ENCODE results near the gene MAFB.

MAFB gene

GRCh38 chr20:40711079-40711478 is 22.0 kb upstream of the MAFB start:
- no peaks in the 10 kb centered on the region for H3K27me3 ChIP-seq (ENCODE audit: low read length)
- no peaks in the 10 kb centered on the region for H3K9me2 ChIP-seq (replicated peaks; ENCODE audit: insufficient read depth, low read length)
- H3F3A ChIP-seq (ENCODE audit: insufficient read depth) = no peaks in the 10 kb centered on the region
- H3K4me2 ChIP-seq (ENCODE audit: low read depth, low read length, poor library complexity, severe bottlenecking) = no peak overlapping the region
- no peaks in the 10 kb centered on the region for H3K9me3 ChIP-seq (ENCODE audit: insufficient read depth, low read length)
- no peaks in the 10 kb centered on the region for H3K79me2 ChIP-seq (ENCODE audit: insufficient read depth, low read length)
- no peaks in the 10 kb centered on the region for H3K36me3 ChIP-seq (ENCODE audit: low read length)
- no peak overlapping the region for H3K4me3 ChIP-seq (ENCODE audit: insufficient read depth, low read length, poor library complexity, severe bottlenecking)
- no peaks in the 10 kb centered on the region for H4K20me1 ChIP-seq (ENCODE audit: low read depth, low read length)
- no peak for TF ChIP-seq EZH2phosphoT487 (conservative IDR thresholded peaks at IDR 0.05; ENCODE audit: low read length)
- TF ChIP-seq CTCF (IDR thresholded peaks at IDR 0.05; ENCODE audit: insufficient read depth, low read length, poor library complexity, severe bottlenecking) = no peak
- no peak overlapping the region for H3K9ac ChIP-seq (ENCODE audit: low read length)
- H2AFZ ChIP-seq (ENCODE audit: low read depth, low read length, severe bottlenecking) = no peak overlapping the region
- no peak overlapping the region for H3K27ac ChIP-seq (ENCODE audit: low read depth, low read length)

GRCh38 chr20:40710603-40711002 is 21.6 kb upstream of the MAFB start:
- H3K4me3 ChIP-seq (ENCODE audit: insufficient read depth, low read length, poor library complexity, severe bottlenecking) = no peak overlapping the region
- H3K9ac ChIP-seq (ENCODE audit: low read length) = no peak overlapping the region
- no peaks in the 10 kb centered on the region for H3K9me3 ChIP-seq (ENCODE audit: insufficient read depth, low read length)
- H3F3A ChIP-seq (ENCODE audit: insufficient read depth) = no peaks in the 10 kb centered on the region
- no peaks in the 10 kb centered on the region for H3K36me3 ChIP-seq (ENCODE audit: low read length)
- H3K27me3 ChIP-seq (ENCODE audit: low read length) = no peaks in the 10 kb centered on the region
- no peaks in the 10 kb centered on the region for H4K20me1 ChIP-seq (ENCODE audit: low read depth, low read length)
- no peaks in the 10 kb centered on the region for H3K79me2 ChIP-seq (ENCODE audit: insufficient read depth, low read length)
- H3K27ac ChIP-seq (ENCODE audit: low read depth, low read length) = no peak overlapping the region
- H3K4me2 ChIP-seq (ENCODE audit: low read depth, low read length, poor library complexity, severe bottlenecking) = no peak overlapping the region
- TF ChIP-seq CTCF (IDR thresholded peaks at IDR 0.05; ENCODE audit: insufficient read depth, low read length, poor library complexity, severe bottlenecking) (no peak), EZH2phosphoT487 (conservative IDR thresholded peaks at IDR 0.05; ENCODE audit: low read length) (no peak)
- H2AFZ ChIP-seq (ENCODE audit: low read depth, low read length, severe bottlenecking) = no peak overlapping the region
- H3K9me2 ChIP-seq (replicated peaks; ENCODE audit: insufficient read depth, low read length) = no peaks in the 10 kb centered on the region

GRCh38 chr20:40706977-40707582 is 18.0 kb upstream of the MAFB start:
- H3K9ac ChIP-seq (ENCODE audit: low read length) = no peak overlapping the region
- H3K36me3 ChIP-seq (ENCODE audit: low read length) = no peaks in the 10 kb centered on the region
- TF ChIP-seq CTCF (IDR thresholded peaks at IDR 0.05; ENCODE audit: insufficient read depth, low read length, poor library complexity, severe bottlenecking) = no peak
- TF ChIP-seq EZH2phosphoT487 (conservative IDR thresholded peaks at IDR 0.05; ENCODE audit: low read length) = no peak
- H3K4me2 ChIP-seq (ENCODE audit: low read depth, low read length, poor library complexity, severe bottlenecking) = no peak overlapping the region
- no peak overlapping the region for H2AFZ ChIP-seq (ENCODE audit: low read depth, low read length, severe bottlenecking)
- H3K9me3 ChIP-seq (ENCODE audit: insufficient read depth, low read length) = no peaks in the 10 kb centered on the region
- no peaks in the 10 kb centered on the region for H3K9me2 ChIP-seq (replicated peaks; ENCODE audit: insufficient read depth, low read length)
- H3K4me3 ChIP-seq (ENCODE audit: insufficient read depth, low read length, poor library complexity, severe bottlenecking) = no peak overlapping the region
- H3K27ac ChIP-seq (ENCODE audit: low read depth, low read length) = no peak overlapping the region
- H4K20me1 ChIP-seq (ENCODE audit: low read depth, low read length) = no peaks in the 10 kb centered on the region
- H3K27me3 ChIP-seq (ENCODE audit: low read length) = no peaks in the 10 kb centered on the region
- no peaks in the 10 kb centered on the region for H3F3A ChIP-seq (ENCODE audit: insufficient read depth)
- H3K79me2 ChIP-seq (ENCODE audit: insufficient read depth, low read length) = no peaks in the 10 kb centered on the region
